Upper lobe of left lung (tissue), 4 donors: ENCODE results near the gene C4orf33.

ENCODE experiments used
- POLR2A ChIP-seq, 4 donors: fragments of 450-650 bp; IDR thresholded peaks; one replicate each; pipeline ENCODE4 v1.5.1; 2016 to 2017; ENCODE audit warnings: antibody characterized with exemption in 4 of 4, mild to moderate bottlenecking in 2 of 4
- POLR2AphosphoS5 ChIP-seq, 2 donors: sonication (generic); formaldehyde crosslinking; IDR thresholded peaks; one replicate each; pipeline ENCODE4 v1.5.1; 2017; ENCODE audit warnings: antibody characterized with exemption in 2 of 2
- TF ChIP-seq, protein P1 (sequence below), 6 experiments: fragments of 450-650 bp in 4 of 6; fragments of 200-600 bp in 2 of 6; sonication (generic) in 2 of 6; IDR thresholded peaks; one replicate each; pipeline ENCODE4 v1.5.1; 2016 to 2019; ENCODE audit warnings: antibody characterized with exemption in 6 of 6

DNA sequence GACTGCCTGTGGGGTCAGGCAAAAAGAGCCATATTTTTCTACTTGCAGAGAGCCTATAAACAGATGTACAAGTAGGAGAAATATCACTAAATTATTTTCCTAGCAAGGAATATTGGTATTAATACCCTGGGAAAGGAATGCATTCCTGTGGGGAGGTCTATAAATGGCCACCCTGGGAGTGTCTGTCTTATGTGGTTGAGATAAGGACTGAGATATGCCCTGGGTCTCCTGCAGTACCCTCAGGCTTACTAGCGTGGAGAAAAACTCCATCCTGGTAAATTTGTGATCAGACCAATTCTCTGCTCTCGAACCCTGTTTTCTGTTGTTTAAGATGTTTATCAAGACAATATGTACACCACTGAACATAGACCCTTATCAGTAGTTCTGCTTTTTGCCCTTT, 35.4 kb downstream of the C4orf33 start:
- TF ChIP-seq POLR2A (IDR thresholded peaks at IDR 0.05) (no peak), POLR2AphosphoS5 (IDR thresholded peaks at IDR 0.05) (no peak)
- TF ChIP-seq, protein P1, sequence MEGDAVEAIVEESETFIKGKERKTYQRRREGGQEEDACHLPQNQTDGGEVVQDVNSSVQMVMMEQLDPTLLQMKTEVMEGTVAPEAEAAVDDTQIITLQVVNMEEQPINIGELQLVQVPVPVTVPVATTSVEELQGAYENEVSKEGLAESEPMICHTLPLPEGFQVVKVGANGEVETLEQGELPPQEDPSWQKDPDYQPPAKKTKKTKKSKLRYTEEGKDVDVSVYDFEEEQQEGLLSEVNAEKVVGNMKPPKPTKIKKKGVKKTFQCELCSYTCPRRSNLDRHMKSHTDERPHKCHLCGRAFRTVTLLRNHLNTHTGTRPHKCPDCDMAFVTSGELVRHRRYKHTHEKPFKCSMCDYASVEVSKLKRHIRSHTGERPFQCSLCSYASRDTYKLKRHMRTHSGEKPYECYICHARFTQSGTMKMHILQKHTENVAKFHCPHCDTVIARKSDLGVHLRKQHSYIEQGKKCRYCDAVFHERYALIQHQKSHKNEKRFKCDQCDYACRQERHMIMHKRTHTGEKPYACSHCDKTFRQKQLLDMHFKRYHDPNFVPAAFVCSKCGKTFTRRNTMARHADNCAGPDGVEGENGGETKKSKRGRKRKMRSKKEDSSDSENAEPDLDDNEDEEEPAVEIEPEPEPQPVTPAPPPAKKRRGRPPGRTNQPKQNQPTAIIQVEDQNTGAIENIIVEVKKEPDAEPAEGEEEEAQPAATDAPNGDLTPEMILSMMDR (IDR thresholded peaks at IDR 0.05) = no peak
